Hematopoietic multipotent progenitor cell treated with erythropoietin and hydrocortisone succinate and interleukin-3 and kit ligand, for 4 days (in vitro differentiated cells): ENCODE measurements around the gene ELF2.
"Not testable (repeated sequence)": the region's sequence is repeated elsewhere in the genome, so short reads cannot be mapped to it uniquely, and the experiment has no call there.

Experiments used
- DNase-seq: peaks from one replicate; pipeline ENCODE4 v3.0.0-alpha.2; 2015

The ELF2 gene

GRCh38 chr4:139177049-139177868 is at the start of gene ELF2:
ELF2 (minus strand) TSS chr4:139177218; CDS start chr4:139137701, 39,517 bp downstream.
- peak; percentile 96 for DNase-seq

- DNase-seq = peak; percentile 45
These were observed 46.8 kb upstream of the ELF2 start for GRCh38 chr4:139223682-139224317.

DNA sequence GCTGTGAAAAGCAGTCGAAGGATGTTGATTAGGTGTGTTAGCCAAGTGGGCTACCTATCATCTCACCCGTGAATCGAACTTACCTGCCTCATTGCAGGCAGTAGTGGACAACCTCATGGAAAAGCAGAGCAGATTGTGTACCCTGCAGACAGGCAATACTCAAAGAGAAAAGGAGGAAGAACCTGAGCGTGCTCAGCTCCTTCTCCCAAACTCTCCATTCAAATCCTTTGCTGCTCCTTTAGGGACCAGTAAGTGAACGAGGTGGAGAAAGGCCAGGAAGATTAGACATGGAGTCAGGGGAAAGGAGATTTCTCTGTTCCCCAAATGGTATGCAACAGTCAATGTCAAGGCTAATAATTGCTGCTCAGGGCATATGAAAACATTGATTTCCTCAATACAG is 45.2 kb upstream of the ELF2 start:
- no peak for DNase-seq

DNA sequence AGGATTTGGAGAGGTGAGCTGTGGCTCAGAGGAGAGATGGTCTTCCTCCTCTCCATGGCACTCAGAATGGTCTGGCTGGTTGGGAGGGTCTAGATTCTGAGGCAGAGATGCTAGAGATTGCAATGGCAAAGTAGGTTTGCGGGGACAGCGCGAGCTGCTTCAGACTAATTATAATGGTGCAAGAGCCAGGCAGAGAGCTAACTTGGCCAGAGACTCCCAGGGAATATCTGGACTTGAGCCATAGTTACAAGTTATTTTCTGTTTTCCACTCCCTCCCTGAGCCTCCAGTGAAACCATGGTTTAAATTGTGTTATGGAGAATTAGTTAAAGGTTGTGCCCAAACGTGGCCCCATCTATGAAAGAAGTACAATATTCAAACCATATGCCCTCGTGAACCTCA is 44.7 kb upstream of the ELF2 start:
- DNase-seq = no peak

GRCh38 chr4:139219450-139220055 is 42.5 kb upstream of the ELF2 start:
- DNase-seq = no peak

GRCh38 chr4:139214039-139214534 is 37.1 kb upstream of the ELF2 start:
- peak; percentile 24 for DNase-seq

DNA sequence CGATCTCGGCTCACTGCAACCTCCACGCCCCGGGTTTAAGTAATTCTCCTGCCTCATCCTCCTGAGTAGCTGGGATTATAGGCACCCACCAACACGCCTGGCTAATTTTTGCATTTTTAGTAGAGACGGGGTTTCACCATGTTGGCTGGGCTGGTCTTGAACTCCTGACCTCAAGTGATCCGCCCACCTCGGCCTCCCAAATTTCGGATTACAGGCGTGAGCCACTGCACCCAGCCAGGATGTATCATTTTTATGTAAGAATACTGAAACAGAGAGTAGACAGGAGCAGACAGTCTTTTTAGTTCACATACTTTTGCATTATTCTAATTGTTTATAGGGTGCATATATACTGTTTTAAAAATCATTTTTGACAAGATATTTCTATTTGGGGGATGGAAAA is 36.6 kb upstream of the ELF2 start:
- not testable (repeated sequence) for DNase-seq

DNA sequence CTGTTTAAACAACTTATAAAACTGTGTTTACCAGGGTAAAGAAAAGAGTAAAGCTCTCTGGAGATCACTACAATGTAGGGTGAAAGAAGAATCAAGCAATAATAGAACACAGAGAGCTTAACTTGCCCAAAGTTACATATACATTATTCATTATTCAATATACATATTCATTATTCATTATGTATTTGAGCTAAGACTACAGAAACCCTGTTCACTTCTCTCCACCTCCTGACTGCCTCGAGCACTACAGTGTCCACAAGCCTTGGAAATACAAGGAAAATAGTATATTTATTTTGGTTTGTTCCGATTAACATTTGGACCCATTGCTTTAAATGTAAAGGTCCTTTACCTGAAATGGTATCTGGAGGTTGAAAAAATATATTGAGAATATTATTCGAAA is 35.9 kb upstream of the ELF2 start:
- no peak for DNase-seq

- no peak for DNase-seq
These were observed 33.5 kb upstream of the ELF2 start for GRCh38 chr4:139210486-139210885.

DNA sequence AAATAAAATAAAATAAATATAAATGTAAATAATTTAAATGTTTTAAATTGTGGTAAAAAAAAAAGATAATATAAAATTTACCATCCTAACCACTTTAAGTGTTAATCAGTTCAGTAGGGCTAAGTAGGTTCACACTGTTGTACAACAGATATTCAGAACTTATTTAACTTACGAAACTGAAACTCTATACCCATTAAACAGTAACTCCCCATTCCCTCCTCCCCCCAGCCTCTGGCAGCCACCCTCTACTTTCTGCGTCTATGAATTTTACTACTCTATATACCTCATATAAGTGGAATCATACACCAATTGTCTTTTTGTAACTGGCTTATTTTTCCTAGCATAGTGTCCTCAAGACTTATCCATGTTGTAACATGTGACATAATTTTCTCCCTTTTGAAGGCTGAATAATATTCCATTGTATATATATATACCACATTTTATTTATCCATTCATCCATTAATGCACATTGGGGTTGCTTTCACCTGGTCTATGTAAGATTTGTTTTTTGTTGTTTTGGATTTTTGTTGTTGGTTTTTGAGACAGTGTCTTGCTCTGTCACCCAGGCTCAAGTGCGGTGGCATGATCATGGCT is 32.5 kb upstream of the ELF2 start:
- no peak for DNase-seq

DNA sequence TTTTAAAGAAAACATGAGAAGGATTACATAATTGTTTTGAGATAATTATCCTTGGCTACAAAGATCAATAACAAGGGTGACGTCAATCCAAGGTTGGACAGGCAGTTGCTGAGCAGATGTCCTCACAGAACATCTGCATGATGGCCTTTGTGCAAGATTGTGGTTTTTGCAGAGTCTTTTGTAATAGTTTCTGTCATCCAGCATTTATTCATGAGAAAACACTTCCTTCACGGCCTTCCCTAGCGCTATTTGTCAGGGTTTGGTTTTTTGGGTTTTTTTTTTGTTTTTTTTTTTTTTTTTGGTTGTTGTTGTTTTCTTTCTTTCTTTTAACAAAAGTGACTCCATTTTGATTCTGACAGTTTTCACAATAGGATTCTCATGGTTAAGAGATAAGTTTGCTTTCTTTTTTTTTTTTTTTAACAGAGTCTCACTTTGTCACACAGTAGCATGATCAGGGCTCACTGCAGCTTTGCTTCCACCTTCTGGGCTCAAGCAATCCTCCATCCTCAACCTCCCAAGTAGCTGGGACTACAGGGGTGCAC is 31.5 kb upstream of the ELF2 start:
- peak; percentile 88 for DNase-seq

DNA sequence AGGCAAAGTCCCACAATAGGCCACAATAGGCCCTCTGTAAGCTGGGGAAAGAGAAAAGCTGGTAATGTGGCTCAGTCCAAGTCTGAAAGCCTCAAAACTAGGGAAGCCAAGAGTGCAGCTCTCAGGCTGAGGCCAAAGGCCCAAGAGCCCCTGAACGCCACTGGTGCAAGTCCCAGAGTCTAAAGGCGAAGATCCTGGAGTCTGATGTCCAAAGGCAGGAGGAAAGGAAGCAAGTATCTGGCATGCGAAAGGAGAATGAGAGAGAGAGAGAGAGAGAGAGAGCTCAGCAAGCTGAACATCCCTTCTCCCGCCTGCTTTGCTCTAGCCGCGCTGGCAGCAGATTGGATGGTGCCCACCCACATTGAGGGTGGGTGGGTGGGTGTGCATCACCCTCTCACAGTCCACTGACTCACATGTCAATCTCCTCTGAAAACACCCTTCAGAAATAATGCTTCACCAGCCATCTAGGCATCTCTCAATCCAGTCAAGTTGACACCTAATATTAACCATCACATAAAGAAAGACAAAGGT is 30.9 kb upstream of the ELF2 start:
- DNase-seq = no peak

GRCh38 chr4:139207247-139207646 is 30.2 kb upstream of the ELF2 start:
- no peak for DNase-seq

GRCh38 chr4:139202991-139203390 is 26.0 kb upstream of the ELF2 start:
- DNase-seq = peak; percentile 46

GRCh38 chr4:139200506-139200905 is 23.5 kb upstream of the ELF2 start:
- DNase-seq = no peak

GRCh38 chr4:139200102-139200501 is 23.1 kb upstream of the ELF2 start:
- DNase-seq = no peak

DNA sequence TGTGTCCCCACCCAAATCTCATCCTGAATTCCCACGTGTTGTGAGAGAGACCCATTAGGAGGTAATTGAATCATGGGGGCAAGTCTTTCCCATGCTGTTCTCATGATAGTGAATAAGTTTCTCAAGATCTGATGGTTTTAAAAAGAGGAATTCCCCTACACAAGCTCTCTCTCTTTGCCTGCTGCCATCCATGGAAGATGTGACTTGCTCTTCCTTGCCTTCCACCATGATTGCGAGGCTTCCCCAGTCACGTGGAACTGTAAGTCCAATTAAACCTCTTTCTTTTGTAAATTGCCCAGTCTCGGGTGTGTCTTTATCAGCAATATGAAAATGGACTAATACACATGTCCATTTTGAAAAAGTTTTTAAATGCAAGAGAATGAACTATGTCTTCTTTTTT is 20.2 kb upstream of the ELF2 start:
- DNase-seq = not testable (repeated sequence)

GRCh38 chr4:139196462-139196861 is 19.4 kb upstream of the ELF2 start:
- DNase-seq = no peak

- DNase-seq = no peak
These were observed 14.4 kb upstream of the ELF2 start for GRCh38 chr4:139191373-139191772.

DNA sequence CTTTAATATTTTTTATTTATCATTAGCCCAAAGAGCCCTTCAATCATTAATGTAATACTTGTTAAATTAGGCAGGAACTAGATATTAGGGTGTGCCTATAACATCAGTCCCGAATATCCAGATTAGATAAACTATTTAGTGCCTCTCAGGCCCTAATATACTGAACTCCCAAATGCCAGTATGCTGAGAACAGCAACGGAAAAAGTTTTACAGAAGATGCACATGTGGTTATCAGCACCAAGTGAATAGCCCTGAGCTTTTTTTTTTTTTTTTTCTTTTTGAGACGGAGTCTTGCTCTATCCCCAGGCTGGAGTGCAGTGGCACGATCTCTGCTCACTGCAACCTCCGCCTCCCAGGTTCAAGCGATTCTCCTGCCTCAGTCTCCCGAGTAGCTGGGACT is 13.0 kb upstream of the ELF2 start:
- peak; percentile 76 for DNase-seq

DNA sequence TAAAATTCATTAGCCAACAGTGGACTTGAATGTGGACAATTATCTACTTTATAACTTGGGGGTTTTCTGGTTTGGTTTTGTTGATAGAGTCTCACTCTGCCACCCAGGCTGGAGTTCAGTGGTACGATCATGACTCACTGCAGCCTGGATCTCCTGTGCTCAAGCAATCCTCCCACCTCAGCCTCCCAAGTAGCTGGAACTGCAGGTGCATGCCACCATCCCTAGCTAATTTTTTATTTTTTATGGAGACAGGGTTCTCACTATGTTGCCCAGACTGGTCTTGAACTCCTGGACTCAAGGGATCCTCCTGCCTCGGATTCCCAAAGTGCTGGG is 12.4 kb upstream of the ELF2 start:
- DNase-seq = no peak

DNA sequence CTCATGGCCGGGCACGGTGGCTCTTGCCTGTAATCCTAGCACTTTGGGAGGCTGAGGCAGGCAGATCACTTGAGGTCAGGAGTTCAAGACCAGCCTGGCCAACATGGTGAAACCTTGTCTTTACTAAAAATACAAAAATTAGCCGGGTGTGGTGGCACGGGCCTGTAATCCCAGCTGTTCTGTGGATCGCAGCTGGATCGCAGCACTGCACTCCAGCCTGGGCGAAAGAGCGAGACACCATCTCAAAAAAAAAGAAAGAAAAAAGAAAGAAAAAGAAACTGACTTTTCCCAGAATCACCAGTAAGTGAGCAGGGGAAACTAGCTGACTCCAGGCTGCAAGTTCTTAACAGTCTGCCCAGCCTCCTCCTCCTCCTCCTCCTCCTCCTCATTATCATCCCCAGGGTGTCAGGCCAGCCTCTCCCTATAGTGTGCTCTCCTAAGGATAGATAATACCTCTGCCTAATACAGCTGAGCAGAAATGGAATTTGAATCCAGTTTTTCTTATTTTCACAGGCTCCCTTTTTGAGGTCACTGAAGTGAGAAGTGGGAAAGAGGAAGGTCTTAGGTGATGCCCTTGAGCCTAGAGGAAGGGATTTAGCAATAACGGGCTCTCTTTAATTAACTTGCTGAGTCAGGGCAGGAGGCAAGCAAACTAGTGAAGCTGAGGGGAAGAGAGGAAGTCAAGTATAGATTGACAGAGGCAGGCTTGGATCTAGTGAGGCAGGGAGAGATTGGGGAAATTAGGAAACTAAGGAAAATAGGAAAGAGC is 11.8 kb upstream of the ELF2 start:
- peak; percentile 89 for DNase-seq
